GM18909 (cell line): ENCODE data around the gene LAMC3.

Experiments
- ATAC-seq: cut with Tn5 transposase; IDR thresholded peaks from one replicate; pipeline ENCODE4 v1.9.1; 2021; ENCODE audit warnings: mild to moderate bottlenecking; ENCODE audit not compliant: unreplicated experiment, poor library complexity

LAMC3 gene

GRCh38 chr9:131065599-131065998, 56.6 kb downstream of the LAMC3 start:
- no peak for ATAC-seq

- no peak for ATAC-seq
Measured at GRCh38 chr9:131067625-131068024, 58.7 kb downstream of the LAMC3 start.

DNA sequence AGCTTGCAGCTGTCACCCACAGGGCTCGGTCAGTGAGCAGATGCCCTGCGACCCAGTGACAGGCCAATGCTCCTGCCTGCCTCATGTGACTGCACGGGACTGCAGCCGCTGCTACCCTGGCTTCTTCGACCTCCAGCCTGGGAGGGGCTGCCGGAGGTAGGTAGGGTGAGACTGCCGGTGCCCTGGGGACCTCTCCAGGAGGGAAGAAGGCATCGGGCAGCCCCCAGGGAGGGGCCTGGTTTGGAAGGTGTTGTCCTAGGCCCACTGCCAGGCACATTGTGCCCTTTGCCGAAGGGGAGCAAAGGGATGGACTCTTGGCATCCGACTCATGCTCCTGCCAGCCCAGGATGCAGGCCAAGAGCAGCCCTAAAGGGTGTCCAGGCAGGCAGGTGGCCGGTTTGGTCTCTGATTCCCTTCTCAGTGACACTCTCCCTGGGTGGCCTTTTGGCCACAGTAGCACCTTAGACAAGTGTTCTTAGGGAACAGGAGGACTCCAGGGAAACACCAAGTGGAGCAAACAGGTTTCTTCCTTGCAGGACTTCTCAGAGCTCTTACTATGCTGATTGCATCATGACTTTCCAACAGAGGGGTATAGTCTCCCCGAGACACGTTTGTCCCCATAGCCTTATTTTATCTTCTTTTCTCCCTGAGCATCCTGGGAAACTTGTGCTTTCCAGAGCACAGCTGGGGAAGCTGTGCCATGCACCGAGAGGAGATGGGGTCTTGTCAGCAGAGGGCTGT, 59.3 kb downstream of the LAMC3 start:
- no peak for ATAC-seq

DNA sequence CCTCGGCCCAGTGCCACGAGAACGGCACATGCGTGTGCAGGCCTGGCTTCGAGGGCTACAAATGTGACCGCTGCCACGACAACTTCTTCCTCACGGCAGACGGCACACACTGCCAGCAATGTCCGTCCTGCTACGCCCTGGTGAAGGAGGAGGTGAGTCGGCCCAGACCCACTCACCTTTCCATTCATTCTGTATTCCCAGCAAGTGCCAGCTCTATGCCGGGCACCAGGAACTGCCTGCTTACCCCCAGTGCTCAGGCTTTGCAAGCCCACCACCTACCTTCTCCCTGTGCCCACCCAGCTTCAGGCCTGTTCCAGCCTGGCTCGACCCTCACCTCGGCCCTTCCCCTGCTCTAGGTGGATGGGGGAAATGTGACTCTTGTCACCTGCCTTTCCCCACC, 60.7 kb downstream of the LAMC3 start:
- no peak for ATAC-seq

DNA sequence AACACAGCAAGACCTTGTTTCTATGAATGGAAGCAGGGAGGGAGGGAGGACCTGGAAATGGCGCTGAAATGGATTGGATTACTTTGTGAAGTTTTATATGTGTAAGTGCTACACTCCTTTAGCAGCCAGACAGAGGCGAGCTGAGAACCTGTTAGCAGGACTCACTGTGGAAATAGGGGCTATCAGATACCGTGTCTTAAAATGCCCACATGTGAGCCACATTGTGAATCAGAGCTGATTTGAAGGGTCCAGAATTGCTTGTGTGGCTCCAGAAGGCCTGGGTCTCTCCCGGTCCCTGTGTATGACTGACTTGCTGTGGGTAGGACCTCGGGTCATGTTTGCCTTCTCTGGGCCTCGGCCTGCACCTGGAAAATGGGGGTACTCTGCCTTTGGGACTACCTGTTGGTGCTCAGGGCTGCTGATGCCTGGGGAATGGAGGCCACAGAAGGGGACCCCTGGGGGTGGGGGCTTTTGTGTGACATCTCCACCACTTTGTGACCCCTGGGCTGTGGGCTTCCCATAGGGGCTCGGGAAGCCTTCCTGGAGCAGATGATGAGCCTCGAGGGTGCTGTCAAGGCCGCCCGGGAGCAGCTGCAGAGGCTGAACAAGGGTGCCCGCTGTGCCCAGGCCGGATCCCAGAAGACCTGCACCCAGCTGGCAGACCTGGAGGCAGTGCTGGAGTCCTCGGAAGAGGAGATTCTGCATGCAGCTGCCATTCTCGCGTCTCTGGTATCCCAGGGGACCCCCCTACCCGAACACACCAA, 63.3 kb downstream of the LAMC3 start:
- no peak for ATAC-seq

DNA sequence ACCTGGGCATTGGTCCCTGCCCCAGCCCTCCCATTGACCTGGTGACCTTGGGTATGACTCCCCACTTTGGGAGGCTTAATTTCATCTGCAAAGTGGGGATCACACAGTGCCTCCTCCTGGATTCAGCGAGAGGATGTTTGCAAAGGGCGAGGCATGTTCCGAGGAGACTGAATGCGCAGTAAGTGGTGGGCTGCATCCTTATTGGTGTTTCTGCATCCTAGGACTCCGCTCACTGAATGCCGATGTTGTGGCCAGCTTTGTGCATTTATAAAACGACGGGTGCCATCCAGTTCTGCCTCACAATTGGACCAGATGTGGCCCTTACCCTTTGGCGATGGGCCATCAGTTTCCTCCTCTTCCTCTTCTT, 63.9 kb downstream of the LAMC3 start:
- ATAC-seq: no peak

DNA sequence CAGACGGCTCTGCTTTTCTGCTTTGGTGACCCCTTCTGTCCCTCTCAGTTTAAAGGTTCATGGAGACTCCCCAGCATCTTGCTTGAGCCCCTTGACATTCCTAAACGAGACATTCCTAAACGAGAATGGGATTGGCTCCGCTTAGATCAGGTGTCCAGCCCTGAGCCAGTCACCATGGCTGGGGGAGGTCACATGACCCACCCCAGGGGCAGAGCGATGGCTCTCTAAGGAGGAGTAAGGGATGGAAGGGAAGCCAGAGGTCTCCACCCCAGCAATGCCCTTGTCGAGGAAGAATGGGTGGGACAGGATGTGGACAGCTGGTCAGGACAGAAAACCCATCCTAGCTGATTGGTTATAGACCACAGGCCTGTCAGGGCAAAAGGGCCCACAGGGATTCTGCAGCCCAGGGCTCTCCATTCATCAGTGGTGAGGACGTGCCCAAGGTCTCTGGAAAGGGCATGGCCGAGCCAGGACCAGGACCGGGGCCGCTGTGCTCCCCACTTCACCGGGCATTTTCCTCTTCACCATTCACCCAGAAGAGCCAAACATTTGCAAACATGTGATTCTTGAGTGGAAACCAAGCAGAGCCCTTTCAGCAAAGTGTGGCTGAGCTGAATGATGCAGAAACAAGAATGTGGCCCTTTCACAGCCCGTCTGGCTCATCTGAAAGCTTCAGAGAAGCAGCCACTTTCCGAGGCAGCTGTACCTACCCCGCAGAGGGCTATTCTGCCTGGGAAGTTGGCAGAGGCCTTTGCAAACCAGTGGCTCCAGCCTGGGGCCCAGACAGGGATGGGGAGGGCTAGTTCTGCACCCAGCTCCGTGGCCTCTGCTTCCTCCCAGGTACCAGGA, 67.6 kb downstream of the LAMC3 start:
- no peak for ATAC-seq

- no peak for ATAC-seq
Measured at GRCh38 chr9:131078427-131079366, 69.7 kb downstream of the LAMC3 start.

DNA sequence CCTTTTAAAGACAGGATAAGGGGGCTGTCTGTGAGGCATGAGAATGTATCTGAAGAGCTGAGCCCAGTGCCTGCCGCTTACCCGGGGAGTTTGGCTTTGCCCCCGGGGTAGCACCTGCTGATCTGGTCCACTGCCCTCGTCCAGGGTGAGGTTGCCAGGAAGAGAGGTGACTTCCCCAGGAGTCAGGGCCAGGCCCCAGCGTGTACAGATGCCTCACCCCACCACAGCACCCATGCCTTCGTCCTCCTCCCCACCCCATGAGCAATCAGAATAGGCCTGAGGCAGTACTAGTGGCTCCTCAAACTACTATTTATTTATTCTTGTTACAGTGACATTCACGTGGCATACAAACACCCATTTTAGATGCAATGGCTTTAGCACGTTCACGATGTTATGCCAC, 71.6 kb downstream of the LAMC3 start:
- no peak for ATAC-seq

- ATAC-seq: no peak
Measured at GRCh38 chr9:131081868-131082267, 72.9 kb downstream of the LAMC3 start.

- no peak for ATAC-seq
Measured at GRCh38 chr9:131082774-131083512, 74.0 kb downstream of the LAMC3 start.

DNA sequence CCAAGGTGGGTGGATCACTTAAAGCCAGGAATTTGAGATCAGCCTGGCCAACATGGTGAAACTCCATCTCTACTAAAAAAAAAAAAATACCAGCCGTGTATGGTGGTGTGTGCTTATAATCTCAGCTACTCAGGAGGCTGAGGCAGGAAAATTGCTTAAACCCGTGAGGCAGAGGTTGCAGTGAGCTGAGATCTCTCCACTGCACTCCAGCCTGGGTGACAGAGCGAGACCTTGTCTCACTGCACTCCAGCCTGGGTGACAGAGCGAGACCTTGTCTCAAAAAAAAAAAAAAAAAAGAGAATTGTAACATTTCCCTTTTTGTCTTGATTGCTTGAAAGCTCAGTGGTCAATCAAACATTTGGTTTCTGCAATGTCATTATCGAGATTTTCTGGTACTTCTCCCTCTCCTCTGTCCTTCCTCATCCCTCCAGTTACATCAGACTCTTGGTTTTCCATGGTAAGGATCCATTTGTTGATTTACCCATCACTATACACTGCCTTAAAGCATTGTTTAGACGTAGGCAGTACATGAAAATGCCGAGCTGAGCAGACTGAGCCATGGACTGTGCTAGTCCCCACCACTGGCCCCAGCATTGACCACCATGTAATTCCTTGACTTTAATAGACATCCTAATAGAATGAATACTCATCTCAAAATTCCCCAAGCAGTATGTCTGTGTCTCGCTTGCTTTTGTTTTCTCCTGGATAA, 75.8 kb downstream of the LAMC3 start:
- no peak for ATAC-seq

DNA sequence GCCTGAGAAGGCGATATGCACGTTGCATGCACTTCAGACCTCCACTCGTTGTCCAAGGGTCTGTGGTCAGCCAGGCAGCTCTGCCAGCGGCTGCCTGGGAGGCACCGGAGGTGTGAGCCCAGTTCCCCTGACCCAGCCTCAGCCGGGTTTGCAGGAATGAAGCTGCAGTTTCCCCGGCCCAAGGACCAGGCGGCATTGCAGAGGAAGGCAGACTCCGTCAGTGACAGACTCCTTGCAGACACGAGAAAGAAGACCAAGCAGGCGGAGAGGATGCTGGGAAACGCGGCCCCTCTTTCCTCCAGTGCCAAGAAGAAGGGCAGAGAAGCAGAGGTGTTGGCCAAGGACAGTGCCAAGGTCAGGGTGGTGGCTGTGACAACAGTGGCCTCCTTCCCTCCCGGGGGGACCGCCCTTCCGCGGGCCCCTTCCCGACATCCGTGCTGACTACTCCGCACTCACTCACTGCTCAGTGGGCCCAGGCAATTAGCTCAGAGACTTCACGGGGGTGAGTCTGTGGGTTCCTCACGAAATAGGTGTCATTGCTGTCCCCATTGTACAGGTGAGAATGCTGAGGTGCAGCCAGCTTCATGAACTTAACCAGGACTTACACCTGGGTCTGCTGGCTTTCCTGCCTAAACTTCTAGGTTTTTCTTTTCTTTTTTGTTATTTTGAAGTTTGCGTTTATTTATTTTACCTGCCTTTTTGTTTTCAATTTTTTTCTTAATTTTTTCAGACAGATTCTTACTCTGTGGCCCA, 76.6 kb downstream of the LAMC3 start:
- no peak for ATAC-seq

DNA sequence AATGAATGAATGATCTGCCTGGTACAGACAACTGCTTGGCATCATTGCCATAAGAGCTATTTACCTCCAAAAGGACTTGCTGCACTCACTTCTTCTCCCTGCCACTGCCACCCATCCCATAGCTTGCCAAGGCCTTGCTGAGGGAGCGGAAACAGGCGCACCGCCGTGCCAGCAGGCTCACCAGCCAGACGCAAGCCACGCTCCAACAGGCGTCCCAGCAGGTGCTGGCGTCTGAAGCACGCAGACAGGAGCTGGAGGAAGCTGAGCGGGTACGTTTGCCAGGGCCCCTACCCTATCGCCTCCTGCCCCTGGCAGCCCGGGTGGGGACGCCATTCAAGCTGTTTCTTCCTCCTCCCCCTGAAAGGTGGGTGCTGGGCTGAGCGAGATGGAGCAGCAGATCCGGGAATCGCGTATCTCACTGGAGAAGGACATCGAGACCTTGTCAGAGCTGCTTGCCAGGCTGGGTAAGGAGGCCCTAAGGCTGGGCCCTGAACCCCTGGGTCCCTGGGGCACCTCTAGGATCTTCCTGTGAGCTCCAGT, 78.5 kb downstream of the LAMC3 start:
- no peak for ATAC-seq

DNA sequence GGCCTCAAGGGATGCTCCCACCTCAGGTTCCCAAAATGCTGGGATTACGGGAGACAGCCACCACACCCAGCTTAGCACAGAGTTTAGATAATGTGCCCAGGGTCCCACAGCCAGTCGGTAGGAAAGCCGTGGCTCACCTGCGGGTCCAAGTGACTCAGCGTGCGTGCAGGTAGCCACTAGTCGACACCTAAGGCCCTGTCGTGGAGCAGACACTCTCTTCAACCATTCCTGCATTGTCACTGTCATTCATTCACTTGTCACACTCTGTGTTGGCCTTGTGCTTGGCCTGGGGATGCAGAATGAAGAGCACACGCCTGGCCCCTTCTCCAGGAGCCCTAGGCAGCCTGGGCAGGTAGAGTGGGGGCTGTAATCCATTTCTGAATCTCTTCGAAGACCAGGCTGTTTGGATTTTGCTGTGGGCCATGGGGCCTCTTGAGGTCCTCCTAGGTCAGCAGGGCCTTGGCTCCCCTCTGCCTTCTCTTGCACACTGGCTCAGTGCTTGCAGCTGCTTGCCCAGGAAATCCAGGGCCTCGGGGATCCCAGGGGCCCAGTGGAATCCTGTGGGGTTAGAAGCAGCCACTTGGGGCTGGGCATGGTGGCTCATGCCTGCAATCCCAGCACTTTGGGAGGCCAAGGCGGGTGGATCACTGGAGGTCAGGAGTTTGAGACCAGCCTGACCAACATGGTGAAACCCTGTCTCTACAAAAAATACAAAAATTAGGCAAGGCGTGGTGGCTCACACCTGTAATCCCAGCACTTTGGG, 81.2 kb downstream of the LAMC3 start:
- ATAC-seq: no peak

DNA sequence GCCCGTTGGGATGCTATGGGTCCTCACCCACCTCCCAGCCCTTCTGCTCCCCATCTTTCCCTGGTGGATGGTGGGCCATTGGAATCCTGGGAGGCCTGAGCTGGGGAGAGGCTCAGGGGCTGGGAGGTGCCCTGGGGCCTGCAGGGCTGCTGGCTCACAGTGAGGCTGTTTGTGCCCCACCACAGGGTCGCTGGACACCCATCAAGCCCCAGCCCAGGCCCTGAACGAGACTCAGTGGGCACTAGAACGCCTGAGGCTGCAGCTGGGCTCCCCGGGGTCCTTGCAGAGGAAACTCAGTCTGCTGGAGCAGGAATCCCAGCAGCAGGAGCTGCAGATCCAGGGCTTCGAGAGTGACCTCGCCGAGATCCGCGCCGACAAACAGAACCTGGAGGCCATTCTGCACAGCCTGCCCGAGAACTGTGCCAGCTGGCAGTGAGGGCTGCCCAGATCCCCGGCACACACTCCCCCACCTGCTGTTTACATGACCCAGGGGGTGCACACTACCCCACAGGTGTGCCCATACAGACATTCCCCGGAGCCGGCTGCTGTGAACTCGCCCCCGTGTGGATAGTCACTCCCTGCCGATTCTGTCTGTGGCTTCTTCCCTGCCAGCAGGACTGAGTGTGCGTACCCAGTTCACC, 82.5 kb downstream of the LAMC3 start:
- no peak for ATAC-seq

GRCh38 chr9:131092030-131092429, 83.1 kb downstream of the LAMC3 start:
- no peak for ATAC-seq
